DMS53 (cell line): ENCODE results near the gene RNF168.
"Not testable (repeated sequence)": the region's sequence is repeated elsewhere in the genome, so short reads cannot be mapped to it uniquely, and the experiment has no call there.

Experiments used
- DNase-seq: peaks from one replicate; lab custom pipeline; 2025; lab: John Stamatoyannopoulos, UW

RNF168 gene

GRCh38 chr3:196514913-196515621, 11.5 kb upstream of the RNF168 start, which contains the start of gene SMCO1:
TSS of gene SMCO1 (minus strand) at chr3:196515346. CDS start at chr3:196515209, 137 bp downstream.
- DNase-seq = no peak

DNA sequence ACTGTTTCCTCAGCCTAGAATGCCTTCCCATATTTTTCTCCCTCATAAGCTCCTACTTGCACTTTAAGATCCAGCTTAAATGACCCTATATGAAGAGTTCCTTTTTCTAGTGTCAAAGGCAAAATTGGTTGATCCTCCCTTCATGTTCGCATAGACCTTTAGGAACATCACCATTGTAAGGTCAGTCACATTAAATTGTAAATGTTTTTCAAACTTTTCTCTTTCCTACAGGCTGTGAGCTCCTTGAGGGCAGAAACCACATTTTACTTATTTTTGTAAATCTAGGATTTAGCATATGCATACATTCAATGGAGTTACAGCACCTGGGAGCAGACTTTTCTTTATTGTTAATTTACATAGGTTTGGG, 10.8 kb upstream of the RNF168 start:
- no peak for DNase-seq

DNA sequence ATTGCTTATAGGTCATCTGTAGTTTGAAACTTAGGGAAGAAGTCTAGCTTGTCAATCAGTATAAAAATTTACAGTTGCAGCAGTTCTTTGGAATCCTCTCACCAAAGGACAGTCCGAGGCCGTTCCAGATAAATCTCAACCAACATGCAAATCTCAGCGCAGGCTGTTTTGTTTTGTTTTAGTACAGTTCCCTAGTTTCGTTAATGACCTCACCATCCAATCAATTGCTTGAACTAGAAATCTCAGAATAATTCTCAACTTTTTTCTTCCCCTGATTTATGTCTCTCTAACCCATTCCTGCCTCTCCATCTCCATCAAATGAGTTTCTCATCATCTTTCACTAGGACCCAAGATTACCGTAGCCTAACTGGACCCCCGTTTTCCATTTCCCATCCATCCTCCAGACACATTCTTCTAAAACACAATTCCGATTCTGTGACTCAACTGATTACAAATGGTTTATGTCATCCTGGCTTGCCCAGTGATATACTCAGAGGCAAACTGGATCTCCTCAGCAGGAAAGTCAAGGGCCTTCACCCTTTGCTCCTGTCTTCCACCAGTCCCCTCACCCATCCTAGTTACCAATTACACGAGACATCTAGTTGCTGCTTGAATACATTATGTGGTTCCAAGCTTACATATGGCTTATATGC, 10.3 kb upstream of the RNF168 start:
- no peak for DNase-seq

DNA sequence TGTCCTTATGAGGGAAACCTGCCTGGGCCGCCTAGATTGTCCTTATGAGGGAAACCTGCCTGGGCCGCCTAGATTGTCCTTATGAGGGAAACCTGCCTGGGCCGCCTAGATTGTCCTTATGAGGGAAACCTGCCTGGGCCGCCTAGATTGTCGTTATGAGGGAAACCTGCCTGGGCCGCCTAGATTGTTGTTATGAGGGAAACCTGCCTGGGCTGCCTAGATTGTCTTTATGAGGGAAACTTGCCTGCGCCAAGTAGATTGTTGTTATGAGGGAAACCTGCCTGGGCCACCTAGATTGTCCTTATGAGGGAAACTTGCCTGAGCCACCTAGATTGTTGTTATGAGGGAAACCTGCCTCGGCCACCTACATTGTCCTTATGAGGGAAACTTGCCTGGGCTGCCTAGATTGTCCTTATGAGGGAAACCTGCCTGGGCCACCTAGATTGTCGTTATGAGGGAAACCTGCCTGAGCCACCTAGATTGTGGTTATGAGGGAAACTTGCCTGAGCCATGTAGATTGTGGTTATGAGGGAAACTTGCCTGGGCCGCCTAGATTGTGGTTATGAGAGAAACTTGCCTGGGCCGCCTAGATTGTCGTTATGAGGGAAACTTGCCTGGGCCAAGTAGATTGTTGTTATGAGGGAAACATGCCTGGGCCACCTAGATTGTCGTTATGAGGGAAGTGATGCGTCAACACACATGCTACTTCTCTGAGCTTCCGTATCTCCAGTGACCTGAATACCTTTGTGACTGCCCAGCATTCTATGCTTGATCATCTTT, 8.3 kb upstream of the RNF168 start:
- not testable (repeated sequence) for DNase-seq

DNA sequence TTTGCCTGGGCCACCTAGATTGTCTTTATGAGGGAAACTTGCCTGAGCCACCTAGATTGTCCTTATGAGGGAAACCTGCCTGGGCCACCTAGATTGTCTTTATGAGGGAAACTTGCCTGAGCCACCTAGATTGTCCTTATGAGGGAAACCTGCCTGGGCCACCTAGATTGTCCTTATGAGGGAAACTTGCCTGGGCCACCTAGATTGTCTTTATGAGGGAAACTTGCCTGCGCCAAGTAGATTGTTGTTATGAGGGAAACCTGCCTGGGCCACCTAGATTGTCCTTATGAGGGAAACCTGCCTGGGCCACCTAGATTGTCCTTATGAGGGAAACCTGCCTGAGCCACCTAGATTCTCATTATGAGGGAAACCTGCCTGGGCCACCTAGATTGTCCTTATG, 7.5 kb upstream of the RNF168 start:
- not testable (repeated sequence) for DNase-seq

DNA sequence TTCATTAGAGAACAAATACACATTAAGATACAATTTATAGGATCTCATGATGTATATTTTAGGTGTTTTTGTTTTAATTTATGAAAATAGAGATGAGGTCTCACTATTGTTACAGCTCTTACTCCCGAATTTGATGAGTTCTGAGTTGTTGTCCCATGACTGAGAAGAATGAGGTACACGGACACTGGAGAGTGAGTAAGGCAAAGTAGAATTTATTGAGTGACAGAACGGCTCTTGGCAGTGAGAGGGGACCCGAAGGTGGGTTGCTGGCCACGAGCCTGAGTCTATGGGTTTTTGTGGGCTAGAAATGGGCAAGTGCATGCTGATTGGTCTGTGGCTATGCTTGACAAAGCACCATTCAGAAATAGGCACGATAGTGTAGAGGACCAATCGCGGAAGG, 3.1 kb upstream of the RNF168 start:
- peak; percentile 18 for DNase-seq

- no peak for DNase-seq
Observed at GRCh38 chr3:196504556-196504955, 988 bp upstream of the RNF168 start.

DNA sequence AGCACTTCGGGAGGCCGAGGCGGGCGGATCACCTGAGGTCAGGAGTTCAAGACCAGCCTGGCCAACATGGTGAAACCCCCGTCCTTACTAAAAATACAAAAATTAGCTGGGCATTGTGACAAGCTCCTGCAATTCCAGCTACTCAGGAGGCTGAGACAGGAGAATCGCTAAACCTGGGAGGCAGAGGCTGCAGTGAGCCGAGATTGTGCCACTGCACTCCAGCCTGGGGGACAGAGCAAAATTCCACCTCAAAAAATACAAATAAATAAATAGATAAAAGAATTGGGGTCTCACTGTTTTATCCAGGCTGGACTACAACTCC, 470 bp upstream of the RNF168 start:
- DNase-seq = not testable (repeated sequence)

DNA sequence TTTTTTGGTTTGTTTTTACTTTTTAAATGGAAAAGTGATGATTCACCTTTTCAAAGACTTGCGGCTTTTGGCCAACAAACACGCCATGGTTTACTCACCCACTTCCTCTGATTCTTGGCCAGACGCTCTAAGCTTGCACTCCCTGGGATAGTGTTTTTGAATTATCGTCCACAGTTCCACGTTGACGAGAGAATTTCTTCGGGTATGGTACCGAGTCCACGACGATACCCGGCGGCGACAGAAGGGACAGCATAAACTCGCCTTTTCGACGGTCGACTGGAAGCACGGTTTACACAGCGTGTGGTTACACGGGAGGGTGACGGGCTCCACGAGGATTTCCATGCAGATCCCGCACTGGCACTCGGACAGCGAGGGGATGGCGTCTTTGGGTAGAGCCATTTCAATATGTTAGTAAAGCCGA, 783 bp downstream of the RNF168 start:
- DNase-seq = peak; percentile 66

DNA sequence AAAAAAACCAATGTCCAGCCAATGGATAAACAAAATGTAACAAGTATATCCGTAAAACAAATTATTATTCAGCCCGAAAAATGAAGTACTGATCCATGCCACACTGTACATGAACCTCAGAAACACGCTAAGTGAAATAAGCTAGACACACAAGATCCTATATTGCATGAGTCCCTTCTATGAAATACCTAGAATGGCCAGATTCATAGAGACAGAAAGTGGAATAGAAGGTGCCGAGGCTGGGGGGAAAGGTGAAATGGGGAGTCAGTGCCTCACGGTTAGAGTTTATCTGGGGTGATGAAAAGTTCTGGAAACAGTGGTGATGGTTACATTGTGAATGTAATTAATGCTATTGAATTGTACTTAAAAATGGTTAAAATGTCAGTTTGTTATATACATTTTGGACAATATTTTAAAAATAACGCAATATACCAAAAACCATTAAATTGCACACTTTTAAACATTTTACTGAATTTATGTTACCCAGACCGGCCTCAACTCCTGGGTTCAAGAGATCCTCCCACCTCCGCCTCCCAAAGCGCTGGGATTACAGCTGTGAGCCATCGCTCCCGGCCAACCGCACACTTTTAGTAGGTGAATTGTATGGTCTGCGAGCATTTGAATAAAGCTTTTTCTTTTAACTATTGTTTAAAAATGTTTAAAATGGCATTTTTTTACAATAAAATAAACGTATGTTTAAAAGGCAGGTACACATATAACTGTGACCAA, 2.1 kb downstream of the RNF168 start:
- peak; percentile 58 for DNase-seq

- no peak for DNase-seq
Observed at GRCh38 chr3:196499807-196500524, 3.6 kb downstream of the RNF168 start.

GRCh38 chr3:196499061-196499460, 4.5 kb downstream of the RNF168 start:
- DNase-seq = no peak

DNA sequence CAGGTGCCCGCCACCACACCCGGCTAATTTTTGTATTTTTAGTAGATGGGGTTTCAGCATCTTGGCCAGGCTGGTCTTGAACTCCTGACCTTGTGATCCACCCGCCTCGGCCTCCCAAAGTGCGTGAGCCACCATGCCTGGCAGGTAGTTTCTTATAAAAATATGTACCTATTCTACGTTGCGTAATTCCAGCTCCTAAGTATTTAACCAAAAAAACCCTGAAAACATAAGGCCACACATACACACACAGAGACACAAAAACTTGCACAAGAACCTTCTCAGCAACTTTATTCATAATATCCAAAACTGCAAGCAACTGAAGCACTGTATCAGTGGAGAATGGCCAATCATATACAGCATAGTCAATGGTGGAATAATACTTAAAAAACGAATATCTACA, 5.3 kb downstream of the RNF168 start:
- no peak for DNase-seq

GRCh38 chr3:196496183-196496582, 7.4 kb downstream of the RNF168 start:
- no peak for DNase-seq

DNA sequence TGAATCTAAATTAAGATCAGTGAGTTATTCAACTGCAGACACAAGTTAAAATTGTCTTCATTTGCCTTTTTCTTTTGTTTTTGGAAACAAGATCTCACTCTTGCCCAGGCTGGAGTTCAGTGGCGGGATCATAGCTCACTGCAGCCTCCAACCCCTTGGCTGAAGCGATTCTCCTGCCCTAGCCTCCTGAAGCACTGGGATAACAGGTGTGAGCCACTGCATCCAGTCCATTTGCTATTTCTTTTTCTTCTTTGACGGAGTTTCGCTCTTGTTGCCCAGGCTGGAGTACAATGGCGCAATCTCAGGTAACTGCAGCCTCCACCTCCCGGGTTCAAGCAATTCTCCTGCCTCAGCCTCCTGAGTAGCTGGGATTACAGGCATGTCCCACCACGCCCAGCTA, 10.3 kb downstream of the RNF168 start:
- no peak for DNase-seq

- no peak for DNase-seq
Observed at GRCh38 chr3:196492080-196492479, 11.5 kb downstream of the RNF168 start.

- DNase-seq = no peak
Observed at GRCh38 chr3:196489747-196490146, 13.8 kb downstream of the RNF168 start.

DNA sequence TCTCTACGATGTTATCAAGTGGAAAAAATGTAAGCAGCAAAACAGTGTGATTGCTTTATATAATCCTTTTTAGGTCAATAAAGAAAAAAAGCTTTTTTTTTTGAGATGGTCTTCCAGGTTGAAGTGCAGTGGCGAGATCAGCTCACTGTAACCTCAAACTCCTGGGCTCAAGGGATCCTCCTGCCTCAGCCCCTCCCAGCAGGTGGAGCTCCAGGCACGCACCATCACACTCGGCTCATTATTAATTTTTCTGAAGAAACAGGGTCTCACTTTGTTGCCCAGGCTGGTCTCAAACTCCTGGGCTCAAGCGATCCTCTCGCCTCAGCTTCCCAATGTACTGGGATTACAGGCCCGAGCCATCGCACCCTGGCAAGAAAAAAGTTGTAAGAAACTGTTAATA, 17.3 kb downstream of the RNF168 start:
- no peak for DNase-seq

DNA sequence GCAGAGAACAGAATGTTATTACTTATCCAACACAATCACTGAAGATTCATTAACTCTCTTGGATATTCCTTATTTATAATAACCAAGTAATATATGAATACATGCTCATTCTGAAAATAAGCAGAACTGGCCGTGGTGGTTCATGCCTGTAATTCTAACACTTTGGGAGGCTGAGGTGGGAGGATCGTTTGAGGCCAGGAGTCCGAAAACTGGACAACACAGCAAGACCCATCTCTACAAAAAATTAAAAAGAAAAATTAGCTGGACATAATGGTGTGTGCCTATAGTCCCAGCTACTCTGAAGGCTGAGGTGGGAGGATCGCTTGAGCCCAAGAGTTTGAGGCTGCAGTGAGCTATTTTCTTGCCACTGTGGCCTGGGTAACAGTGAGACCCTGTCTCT, 25.9 kb downstream of the RNF168 start:
- DNase-seq = no peak

GRCh38 chr3:196472286-196472685, 31.3 kb downstream of the RNF168 start:
- DNase-seq = no peak

- DNase-seq = no peak
Observed at GRCh38 chr3:196471551-196471950, 32.0 kb downstream of the RNF168 start.

- DNase-seq = not testable (repeated sequence)
Observed at GRCh38 chr3:196470182-196470581, 33.4 kb downstream of the RNF168 start.
